ENCODE measurements around the gene IKBKG. TPM values are rescaled to one million over a fixed set of nuclear protein-coding genes. Genes with fewer than 3 reads are reported as not detected.
A peak's percentile ranks its signal among the peaks of the same experiment; 100 is the strongest.

Gene IKBKG
- total and polyA plus RNA-seq, 12 donors: 11.6 to 27.0 (median 15.1) TPM

DNA sequence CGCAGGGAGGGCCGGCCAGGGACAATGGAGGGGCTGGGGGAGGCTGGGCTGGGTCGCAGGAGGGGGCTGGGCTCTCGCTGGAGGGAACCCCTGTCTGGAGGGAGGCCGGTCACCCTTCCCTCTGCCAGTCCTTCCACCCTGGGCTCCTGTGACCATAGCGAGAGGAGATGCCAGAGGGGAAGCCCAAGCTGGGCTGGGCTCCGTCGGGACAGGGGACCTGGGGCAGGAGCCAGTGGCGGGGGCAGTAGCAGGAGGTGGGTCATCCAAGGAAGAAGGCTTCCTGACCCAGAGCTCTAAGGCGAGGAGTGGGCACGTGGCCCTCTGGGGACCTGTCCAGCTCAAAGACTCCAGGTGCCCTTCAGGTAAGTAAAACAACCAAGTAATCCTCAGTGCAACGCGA lies 54.8 kb downstream of the IKBKG start:
- DNase-seq (no peak), ATAC-seq (no peak)

GRCh38 chrX:154602766-154603437 lies 55.5 kb downstream of the IKBKG start:
- no peaks in the 10 kb centered on the region for H3K9me3 ChIP-seq
- ATAC-seq: no peak
- no peaks in the 10 kb centered on the region for H3K27me3 ChIP-seq
- peaks cover 0 to 9% (median 0%) of the 10 kb centered on the region in 9 donors for H3K4me1 ChIP-seq
- no peak for TF ChIP-seq CTCF (IDR thresholded peaks at IDR 0.05)
- H3K36me3 ChIP-seq: no peaks in the 10 kb centered on the region
- H3K4me3 ChIP-seq: no peak overlapping the region
- intact Hi-C loops (cut with DNase I): no loop called here
- no peak for DNase-seq
- H3K27ac ChIP-seq: no peak overlapping the region
- WGBS, 2 donors: 88 to 90% methylated on average over 14 to 18 of the region's 18 CpGs

More for the DNA sequence above, 54.8 kb downstream of the IKBKG start:
- 81 to 84% methylated on average over 8 to 13 of the region's 13 CpGs for WGBS, 2 donors
- Histone ChIP-seq H3K4me3 (no peak overlapping the region), H3K9me3 (no peaks in the 10 kb centered on the region), H3K36me3 (no peaks in the 10 kb centered on the region), H3K27ac (no peak overlapping the region), H3K4me1 (peaks cover 0 to 9% (median 0%) of the 10 kb centered on the region in 9 donors), H3K27me3 (no peaks in the 10 kb centered on the region)
- intact Hi-C loops (cut with DNase I): no loop called here
- no peak for TF ChIP-seq CTCF (IDR thresholded peaks at IDR 0.05)

- DNase-seq (no peak), ATAC-seq (peak in 4 of 8 donors; percentile 45 to 83 (median 48))
- intact Hi-C loops (cut with DNase I): no loop called here
- no peak overlapping the region for H3K27ac ChIP-seq
- no peak for TF ChIP-seq CTCF (IDR thresholded peaks at IDR 0.05)
- H3K4me3 ChIP-seq: no peak overlapping the region
- peaks cover 0 to 9% (median 0%) of the 10 kb centered on the region in 9 donors for H3K4me1 ChIP-seq
- no peaks in the 10 kb centered on the region for H3K36me3 ChIP-seq
- WGBS, 2 donors: 80% methylated on average over 10 to 13 of the region's 13 CpGs
- H3K27me3 ChIP-seq: no peaks in the 10 kb centered on the region
- H3K9me3 ChIP-seq: no peaks in the 10 kb centered on the region
Measured at GRCh38 chrX:154603438-154604430, 56.3 kb downstream of the IKBKG start.

GRCh38 chrX:154605566-154605965 lies 58.1 kb downstream of the IKBKG start:
- no peak for DNase-seq
- Histone ChIP-seq H3K9me3 (no peaks in the 10 kb centered on the region), H3K36me3 (no peaks in the 10 kb centered on the region), H3K27me3 (no peaks in the 10 kb centered on the region), H3K4me1 (peaks cover 0 to 9% (median 0%) of the 10 kb centered on the region in 9 donors), H3K4me3 (no peak overlapping the region), H3K27ac (no peak overlapping the region)
- WGBS, 2 donors: 88 to 91% methylated on average over 6 of the region's 6 CpGs
- TF ChIP-seq CTCF (IDR thresholded peaks at IDR 0.05): no peak
- intact Hi-C loops (cut with DNase I): no loop called here
- no peak for ATAC-seq

Data from heart right ventricle (tissue), 16 donors.